Osteocyte (in vitro differentiated cells): ENCODE measurements around the gene CCND1. TPM values are rescaled to one million over a fixed set of nuclear protein-coding genes. Genes with fewer than 3 reads are reported as not detected.

Experiments
- DNase-seq: peaks from one replicate; pipeline ENCODE4 v3.0.0; 2021; ENCODE audit warnings: mixed read lengths; ENCODE audit not compliant: unreplicated experiment; ENCODE audit errors: extremely low spot score
- H3K27ac Mint-ChIP-seq: one replicate; pipeline ENCODE4 v1.8.0; 2021; ENCODE audit warnings: mild to moderate bottlenecking, mixed read lengths; ENCODE audit not compliant: unreplicated experiment
- H3K27me3 Mint-ChIP-seq: one replicate; pipeline ENCODE4 v1.8.0; 2021; ENCODE audit warnings: mixed read lengths; ENCODE audit not compliant: unreplicated experiment
- H3K36me3 Mint-ChIP-seq: one replicate; pipeline ENCODE4 v1.8.0; 2021; ENCODE audit warnings: mixed read lengths; ENCODE audit not compliant: unreplicated experiment
- H3K4me1 Mint-ChIP-seq: one replicate; pipeline ENCODE4 v1.8.0; 2021; ENCODE audit warnings: mixed read lengths; ENCODE audit not compliant: unreplicated experiment
- H3K4me3 Mint-ChIP-seq: one replicate; pipeline ENCODE4 v1.8.0; 2021; ENCODE audit warnings: mild to moderate bottlenecking, moderate library complexity, mixed read lengths; ENCODE audit not compliant: unreplicated experiment
- H3K9me3 Mint-ChIP-seq: one replicate; pipeline ENCODE4 v1.8.0; 2021; ENCODE audit warnings: mixed read lengths; ENCODE audit not compliant: unreplicated experiment
- total RNA-seq: library from RNA; stranded (reverse); gene quantifications from 2 replicates; pipeline ENCODE4 v1.2.1, GENCODE V29; 2021
- TF ChIP-seq, protein P1 (sequence below): fragments of 200-600 bp; sonication (generic); IDR thresholded peaks from 2 replicates; pipeline ENCODE4 v1.5.0; 2021; ENCODE audit warnings: antibody characterized with exemption, mild to moderate bottlenecking, moderate library complexity

The CCND1 gene
- total RNA-seq, 1 donor from 2014 or later, result 180 TPM

DNA sequence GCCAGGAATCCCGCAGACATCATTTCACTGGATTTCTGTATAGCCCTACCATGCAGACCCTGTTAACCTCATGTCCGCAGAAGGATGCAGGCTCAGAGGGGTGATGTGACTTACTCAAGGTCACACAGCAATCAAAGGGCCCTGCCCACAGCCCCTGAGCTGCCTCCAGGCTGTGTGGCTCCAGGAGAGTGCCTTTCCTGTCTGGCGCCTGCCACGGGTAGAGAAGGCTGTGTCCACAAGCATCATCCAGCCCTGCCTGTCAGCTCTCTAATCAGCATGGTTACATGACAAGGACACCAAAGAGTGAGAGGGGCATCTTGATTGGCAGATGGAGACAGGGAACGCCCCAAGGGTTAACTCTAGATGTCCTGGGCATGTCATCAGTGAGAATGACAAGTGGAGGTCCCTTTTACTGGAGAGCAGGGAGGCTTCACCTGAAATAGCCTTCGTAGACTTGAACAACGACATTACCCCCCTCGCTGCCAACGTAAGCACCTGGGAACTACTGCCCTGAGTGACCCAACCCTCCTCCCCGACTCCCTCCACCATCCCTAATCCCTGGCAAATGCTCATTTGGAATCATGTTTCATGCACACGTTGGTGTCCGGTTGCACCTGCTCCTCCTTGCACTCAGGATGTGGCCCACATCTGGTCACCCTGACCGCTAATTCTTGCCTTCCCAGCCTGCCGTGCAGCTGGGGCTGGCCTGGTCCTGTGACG lies 56.0 kb downstream of the CCND1 start:
- DNase-seq, result no peak
- H3K4me1 Mint-ChIP-seq, result peaks cover 18% of the 10 kb centered on the region
- H3K4me3 Mint-ChIP-seq, result no peak overlapping the region
- TF ChIP-seq, protein P1, sequence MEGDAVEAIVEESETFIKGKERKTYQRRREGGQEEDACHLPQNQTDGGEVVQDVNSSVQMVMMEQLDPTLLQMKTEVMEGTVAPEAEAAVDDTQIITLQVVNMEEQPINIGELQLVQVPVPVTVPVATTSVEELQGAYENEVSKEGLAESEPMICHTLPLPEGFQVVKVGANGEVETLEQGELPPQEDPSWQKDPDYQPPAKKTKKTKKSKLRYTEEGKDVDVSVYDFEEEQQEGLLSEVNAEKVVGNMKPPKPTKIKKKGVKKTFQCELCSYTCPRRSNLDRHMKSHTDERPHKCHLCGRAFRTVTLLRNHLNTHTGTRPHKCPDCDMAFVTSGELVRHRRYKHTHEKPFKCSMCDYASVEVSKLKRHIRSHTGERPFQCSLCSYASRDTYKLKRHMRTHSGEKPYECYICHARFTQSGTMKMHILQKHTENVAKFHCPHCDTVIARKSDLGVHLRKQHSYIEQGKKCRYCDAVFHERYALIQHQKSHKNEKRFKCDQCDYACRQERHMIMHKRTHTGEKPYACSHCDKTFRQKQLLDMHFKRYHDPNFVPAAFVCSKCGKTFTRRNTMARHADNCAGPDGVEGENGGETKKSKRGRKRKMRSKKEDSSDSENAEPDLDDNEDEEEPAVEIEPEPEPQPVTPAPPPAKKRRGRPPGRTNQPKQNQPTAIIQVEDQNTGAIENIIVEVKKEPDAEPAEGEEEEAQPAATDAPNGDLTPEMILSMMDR, result no peak
- H3K36me3 Mint-ChIP-seq, result peaks cover 6% of the 10 kb centered on the region
- H3K27ac Mint-ChIP-seq, result no peak overlapping the region
- H3K9me3 Mint-ChIP-seq, result peaks cover 8% of the 10 kb centered on the region
- H3K27me3 Mint-ChIP-seq, result peaks cover 39% of the 10 kb centered on the region

DNA sequence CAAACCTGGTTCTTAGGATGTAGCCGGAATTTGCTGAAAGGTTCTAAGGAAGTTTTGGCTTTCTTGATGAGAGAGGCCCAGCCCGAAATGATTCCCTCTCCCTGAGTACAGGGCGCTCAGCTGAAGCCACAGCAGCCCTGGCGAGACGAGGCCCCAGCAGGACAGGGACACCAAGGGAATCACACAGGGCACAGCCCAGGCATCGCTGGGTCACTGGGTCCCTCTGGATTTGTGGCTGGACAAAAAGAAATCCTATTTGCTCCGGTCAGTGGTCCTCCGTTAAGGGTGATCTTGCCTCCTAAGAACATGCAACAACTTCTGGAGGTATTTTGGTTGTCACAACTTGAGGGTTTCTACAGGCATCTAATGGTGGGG lies 56.5 kb downstream of the CCND1 start:
- H3K4me3 Mint-ChIP-seq, result no peak overlapping the region
- TF ChIP-seq, protein P1, result no peak
- H3K27ac Mint-ChIP-seq, result no peak overlapping the region
- no peak for DNase-seq
- peaks cover 3% of the 10 kb centered on the region for H3K9me3 Mint-ChIP-seq
- H3K36me3 Mint-ChIP-seq, result peaks cover 2% of the 10 kb centered on the region
- H3K27me3 Mint-ChIP-seq, result peaks cover 33% of the 10 kb centered on the region
- H3K4me1 Mint-ChIP-seq, result peaks cover 19% of the 10 kb centered on the region

DNA sequence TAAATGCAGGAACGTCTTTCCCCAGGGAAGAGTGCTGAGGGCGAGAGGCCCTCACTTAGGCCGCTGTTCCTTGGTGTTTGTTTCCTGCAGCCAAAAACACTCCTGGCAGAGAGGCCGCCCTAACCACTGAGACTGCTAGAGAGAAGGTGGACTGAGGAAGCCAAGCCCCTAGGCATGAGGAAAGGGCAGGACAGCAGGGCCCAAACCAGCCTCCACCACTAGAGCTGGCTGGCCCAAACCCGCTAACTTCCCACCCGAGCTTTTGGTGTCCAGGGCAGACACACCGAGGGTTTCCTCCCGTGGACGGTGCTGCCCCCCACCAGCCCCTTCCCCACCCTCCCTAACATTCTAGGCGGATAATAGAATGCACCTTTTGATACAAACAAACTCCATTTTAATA lies 56.9 kb downstream of the CCND1 start:
- peaks cover 34% of the 10 kb centered on the region for H3K27me3 Mint-ChIP-seq
- H3K9me3 Mint-ChIP-seq, result no peaks in the 10 kb centered on the region
- peaks cover 22% of the 10 kb centered on the region for H3K4me1 Mint-ChIP-seq
- no peak overlapping the region for H3K27ac Mint-ChIP-seq
- no peak for DNase-seq
- no peak overlapping the region for H3K4me3 Mint-ChIP-seq
- no peaks in the 10 kb centered on the region for H3K36me3 Mint-ChIP-seq
- TF ChIP-seq, protein P1, result no peak

DNA sequence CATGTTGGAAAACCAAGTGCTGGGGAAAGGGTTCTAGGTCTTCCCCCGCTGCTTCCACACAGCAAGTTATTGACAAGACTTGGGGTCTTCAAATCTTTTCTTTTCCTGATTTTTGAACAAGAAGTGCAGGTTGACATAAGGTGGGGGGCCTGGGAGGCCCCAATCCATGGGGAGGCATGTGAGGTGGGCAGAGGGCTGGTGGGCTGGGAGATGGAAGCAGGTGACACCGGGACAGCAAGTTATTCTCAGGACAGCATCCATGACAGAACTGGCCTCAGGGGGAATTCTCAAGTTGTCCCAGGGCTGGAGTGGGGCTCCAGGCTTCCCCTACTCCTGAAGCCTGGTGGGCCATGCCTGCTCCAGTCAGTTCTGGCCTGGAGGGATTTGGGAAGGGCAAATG lies 57.4 kb downstream of the CCND1 start:
- Mint-ChIP-seq H3K27me3 (peaks cover 38% of the 10 kb centered on the region), H3K4me3 (no peak overlapping the region), H3K27ac (no peak overlapping the region), H3K4me1 (peaks cover 25% of the 10 kb centered on the region), H3K9me3 (no peaks in the 10 kb centered on the region), H3K36me3 (no peaks in the 10 kb centered on the region)
- TF ChIP-seq, protein P1, result no peak
- no peak for DNase-seq

DNA sequence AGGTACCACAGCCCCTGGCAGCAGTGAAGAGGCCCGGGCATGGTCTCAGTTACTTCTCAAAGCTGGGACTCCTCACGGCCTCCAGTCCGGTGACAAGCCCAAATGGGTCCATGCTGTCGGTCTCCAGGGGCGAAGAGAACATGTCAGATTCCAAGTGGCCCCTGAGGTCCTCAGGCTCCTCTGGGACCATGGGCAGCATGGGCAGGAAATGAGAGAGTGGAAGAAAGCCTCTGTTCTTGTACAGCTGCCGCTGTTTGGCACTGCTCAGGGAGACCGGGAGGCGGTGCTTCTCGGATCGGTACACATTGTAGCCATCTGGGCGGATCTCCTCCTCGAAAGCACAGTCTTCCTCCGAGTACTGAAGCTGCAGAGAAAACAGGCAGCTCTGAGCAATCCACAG lies 58.3 kb downstream of the CCND1 start:
- H3K27ac Mint-ChIP-seq, result no peak overlapping the region
- no peaks in the 10 kb centered on the region for H3K9me3 Mint-ChIP-seq
- DNase-seq, result no peak
- H3K27me3 Mint-ChIP-seq, result peaks cover 36% of the 10 kb centered on the region
- TF ChIP-seq, protein P1, result no peak
- no peak overlapping the region for H3K4me3 Mint-ChIP-seq
- peaks cover 25% of the 10 kb centered on the region for H3K4me1 Mint-ChIP-seq
- no peaks in the 10 kb centered on the region for H3K36me3 Mint-ChIP-seq
